Frontal cortex (tissue), 4 donors: ENCODE measurements around the gene AP3S1. TPM values are rescaled to one million over a fixed set of nuclear protein-coding genes. Genes with fewer than 3 reads are reported as not detected.
A peak's percentile ranks its signal among the peaks of the same experiment; 100 is the strongest.
"Not testable (repeated sequence)": the region's sequence is repeated elsewhere in the genome, so short reads cannot be mapped to it uniquely, and the experiment has no call there.

Experiments used
- DNase-seq, 2 donors: peaks; one replicate each; pipeline ENCODE4 v3.0.0; 2012; ENCODE audit warnings: low spot score in 2 of 2
- FAIRE-seq: peaks from 2 replicates; lab custom pipeline; 2012; peaks lifted over from hg19 to GRCh38; lab: Jason Lieb, UNC
- total RNA-seq: library from RNA; depleted of rRNA; stranded (reverse); fragments of >200 nt; gene quantifications from one replicate; pipeline ENCODE4 v1.2.3, GENCODE V29; 2014
- donor health status: control.
- donor health status: control.
- donor health status: control.

AP3S1 gene
- total RNA-seq, 1 donor from 2014 or later: 150 TPM

DNA sequence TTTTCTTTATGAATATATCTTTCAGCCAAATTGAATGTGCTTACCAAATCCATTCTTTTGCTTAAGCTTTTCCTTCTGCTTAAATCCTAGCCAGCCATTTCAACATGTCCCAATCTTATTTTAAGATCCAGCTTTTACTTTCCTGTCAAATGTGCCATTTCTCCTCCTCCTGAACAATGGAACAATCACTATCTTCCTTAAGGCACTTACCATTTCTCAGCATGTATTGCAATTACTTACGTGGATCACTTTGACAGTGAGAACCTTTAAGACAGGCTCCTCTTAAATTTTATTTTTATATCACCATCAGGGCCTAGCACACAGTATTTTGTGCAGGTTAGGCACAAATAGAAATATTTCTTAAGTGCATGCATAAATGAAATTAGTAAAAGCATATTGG, 20.9 kb upstream of the AP3S1 start:
- no peak for FAIRE-seq
- DNase-seq: no peak

DNA sequence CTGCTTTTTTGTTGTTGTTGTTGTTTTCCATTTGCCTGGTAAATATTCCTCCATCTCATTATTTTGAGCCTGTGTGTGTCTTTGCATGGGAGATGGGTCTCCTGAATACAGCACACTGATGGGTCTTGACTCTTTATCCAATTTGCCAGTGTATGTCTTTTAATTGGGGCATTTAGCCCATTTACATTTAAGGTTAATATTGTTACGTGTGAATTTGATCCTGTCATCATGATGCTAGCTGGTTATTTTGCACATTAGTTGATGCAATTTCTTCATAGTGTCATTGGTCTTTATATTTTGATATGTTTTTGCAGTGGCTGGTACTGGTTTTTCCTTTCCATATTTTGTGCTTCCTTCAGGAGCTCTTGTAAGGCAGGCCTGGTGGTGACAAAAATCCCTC, 16.8 kb upstream of the AP3S1 start:
- not testable (repeated sequence) for FAIRE-seq, DNase-seq

GRCh38 chr5:115825948-115826347, 15.8 kb upstream of the AP3S1 start:
- no peak for FAIRE-seq
- DNase-seq: no peak

GRCh38 chr5:115829913-115830312, 11.8 kb upstream of the AP3S1 start:
- FAIRE-seq: no peak
- DNase-seq: no peak

GRCh38 chr5:115831163-115831768, 10.5 kb upstream of the AP3S1 start:
- DNase-seq (peak in 1 of 2 donors; percentile 25), FAIRE-seq (peak; percentile 77)

DNA sequence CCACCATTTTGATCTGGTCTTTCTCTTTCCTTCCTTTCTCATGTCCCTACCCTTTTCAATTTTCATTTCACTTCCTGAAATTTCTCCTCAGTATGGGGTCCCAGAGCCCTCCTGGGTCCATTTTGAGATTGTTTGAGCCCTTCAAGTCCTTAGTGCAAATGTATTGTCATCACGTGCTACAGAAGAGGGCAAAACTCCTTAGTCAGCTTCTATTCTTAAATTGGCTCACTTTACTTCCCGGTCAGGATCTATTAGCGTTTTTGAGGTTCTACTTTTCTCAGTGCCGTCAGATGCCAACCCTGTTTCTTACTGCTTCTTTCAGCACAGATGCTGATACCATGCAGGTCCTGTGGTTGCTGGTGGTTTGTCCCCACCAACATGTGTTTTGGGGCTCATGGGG, 6.3 kb upstream of the AP3S1 start:
- no peak for FAIRE-seq

DNA sequence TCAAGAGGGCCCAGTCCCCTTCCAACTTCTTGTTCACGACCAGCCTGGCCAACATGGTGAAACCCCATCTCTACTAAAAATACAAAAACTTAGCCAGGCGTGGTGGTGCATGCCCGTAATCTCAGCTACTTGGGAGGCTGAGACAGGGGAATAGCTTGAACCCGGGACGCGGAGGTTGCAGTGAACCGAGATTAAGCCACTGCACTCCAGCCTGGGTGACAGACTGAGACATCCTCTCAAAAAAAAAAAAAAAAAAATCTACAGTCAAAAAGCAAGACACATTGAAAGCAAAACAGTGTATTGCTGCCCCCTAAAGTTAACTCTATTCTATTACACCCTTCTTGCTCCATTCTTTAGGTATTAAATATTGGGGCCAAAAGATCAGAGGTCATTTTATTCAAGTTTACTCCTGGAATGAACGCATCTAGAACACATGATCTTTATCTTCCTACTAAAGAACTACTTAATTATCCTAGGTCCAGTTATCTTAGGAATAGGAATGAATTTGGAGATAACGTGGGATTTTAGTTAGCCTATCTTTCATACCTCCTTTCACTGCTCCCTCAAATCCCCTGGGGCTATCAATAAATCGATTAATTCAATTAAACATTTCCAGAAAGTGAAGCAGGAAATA, 2.7 kb upstream of the AP3S1 start:
- peak in 1 of 2 donors; percentile 19 for DNase-seq
- no peak for FAIRE-seq

More for the DNA sequence above, 6.3 kb upstream of the AP3S1 start:
- DNase-seq: no peak

GRCh38 chr5:115840873-115841272, 862 bp upstream of the AP3S1 start:
- no peak for DNase-seq
- FAIRE-seq: no peak

- no peak for FAIRE-seq
- peak in 1 of 2 donors; percentile 48 for DNase-seq
These were observed 577 bp downstream of the AP3S1 start for GRCh38 chr5:115842089-115842935.

- no peak for FAIRE-seq
These were observed 1.2 kb downstream of the AP3S1 start for GRCh38 chr5:115842952-115843351.

GRCh38 chr5:115843444-115844130, 1.9 kb downstream of the AP3S1 start:
- no peak for DNase-seq
- no peak for FAIRE-seq

More at GRCh38 chr5:115842952-115843351, 1.2 kb downstream of the AP3S1 start:
- no peak for DNase-seq

- no peak for FAIRE-seq
These were observed 2.6 kb downstream of the AP3S1 start for GRCh38 chr5:115844321-115844817.

GRCh38 chr5:115847290-115847689, 5.6 kb downstream of the AP3S1 start:
- DNase-seq (no peak), FAIRE-seq (no peak)

More at GRCh38 chr5:115844321-115844817, 2.6 kb downstream of the AP3S1 start:
- DNase-seq: no peak

DNA sequence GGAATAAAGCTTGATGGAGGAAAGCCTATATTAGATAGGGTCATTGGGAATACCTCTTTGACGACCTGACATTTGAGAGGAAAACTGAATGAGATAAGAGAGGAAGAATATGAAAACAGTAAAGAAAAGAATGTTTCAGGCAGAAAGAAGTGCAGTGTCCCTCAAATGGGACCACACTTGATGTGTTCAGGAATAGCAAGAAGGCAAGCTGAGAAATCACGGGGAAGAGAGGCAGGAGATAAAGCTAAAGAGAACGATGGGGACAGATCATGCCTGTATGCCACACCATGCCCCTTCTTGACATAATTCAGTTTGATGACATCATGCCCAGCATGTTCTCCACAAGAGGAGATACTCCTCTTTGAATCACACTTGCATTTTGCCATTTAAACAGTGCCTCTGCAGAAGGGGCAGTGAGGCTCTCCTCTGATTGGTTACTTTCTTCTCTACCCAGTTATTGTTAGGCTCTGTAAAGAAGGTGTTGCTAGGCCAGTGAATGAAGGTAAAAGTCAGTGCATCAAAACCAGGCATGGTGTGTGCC, 7.6 kb downstream of the AP3S1 start:
- DNase-seq: no peak
- FAIRE-seq: no peak

DNA sequence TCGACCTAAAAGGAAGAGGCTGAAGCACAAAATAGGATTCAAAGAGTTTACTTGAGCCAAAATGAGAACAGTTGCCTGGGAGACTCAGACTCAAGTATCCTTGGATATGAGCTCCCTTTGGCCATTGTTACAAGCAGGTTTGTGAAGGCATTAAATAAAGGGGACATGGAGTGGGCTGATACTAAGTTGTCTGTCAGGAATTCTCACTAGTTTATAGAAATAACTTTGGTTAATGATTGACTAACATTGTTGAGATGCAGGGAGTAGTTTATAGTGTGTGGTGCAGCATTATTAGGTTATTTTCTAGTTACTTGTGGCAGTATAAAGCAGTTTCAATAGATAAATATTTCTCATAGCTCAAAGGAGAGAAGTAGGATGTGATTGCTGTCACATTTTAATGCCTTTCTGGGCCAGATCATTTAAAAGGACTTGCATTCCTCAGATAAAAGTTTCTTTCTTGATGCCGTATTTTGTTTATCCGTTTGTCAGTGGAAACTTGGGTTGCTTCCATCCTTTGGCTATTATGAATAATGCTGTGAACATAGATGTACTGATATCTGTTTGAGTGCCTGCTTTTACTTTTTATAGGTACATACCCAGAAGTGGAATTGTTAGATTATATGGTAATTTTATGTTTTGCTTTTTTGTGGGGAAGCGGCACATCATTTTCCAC, 9.1 kb downstream of the AP3S1 start:
- no peak for FAIRE-seq
- no peak for DNase-seq

DNA sequence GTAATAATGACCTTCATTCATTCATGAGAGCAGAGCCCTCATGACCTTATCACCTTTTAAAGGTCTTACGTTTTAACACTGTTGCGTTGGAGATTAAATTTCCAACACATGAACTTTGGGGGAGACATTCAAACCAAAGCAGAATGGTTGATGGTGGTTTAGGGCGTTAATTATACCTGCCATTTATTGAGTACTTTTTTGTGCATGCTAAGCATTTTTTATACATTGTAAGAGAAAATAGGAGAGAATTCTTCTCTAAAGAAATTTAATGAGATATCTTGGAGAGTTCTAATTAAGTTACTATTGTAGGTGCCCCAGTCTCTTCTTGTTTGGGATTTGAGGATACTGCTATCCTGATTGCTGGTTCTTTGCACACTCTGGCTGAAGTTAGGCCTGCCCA, 12.4 kb downstream of the AP3S1 start:
- DNase-seq: no peak
- no peak for FAIRE-seq

DNA sequence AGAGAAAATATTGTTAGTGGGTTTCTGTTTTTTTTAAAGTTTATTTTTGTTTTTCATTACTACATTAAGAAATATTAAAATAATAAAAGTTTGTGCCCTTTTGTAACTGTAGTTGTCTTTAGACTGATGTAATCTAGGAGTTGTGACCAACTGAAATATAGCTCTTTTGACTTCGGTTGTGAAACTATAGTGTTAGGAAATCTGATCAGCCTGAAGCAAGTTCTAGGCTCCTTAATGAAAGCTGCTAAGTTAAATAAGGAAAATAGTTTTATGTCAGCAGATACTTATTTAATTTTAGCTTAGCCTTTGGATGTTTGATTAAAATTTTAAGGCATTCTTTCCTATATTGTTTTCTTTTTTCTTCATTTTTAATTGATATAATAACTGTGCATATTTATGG, 14.2 kb downstream of the AP3S1 start:
- DNase-seq (no peak), FAIRE-seq (no peak)

DNA sequence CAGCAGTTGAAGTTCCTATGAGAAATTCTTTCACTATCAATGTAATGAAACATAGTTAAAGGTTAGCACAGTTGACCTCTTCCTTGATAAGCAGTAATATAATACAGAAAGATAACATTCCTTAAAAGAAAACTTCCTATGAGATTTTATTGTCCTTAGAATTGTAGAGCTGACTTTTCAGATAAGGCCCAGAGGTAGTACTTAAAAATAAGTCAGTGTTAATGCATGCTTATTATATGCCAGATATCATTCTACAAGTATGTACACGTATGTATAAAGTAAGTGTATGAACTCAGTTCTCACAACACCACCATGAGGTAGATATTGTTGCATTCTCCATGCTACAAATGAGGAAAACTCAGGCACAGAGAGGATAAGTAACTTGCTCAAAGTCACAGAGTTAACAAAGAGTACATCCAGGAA, 15.3 kb downstream of the AP3S1 start:
- DNase-seq (no peak), FAIRE-seq (no peak)

DNA sequence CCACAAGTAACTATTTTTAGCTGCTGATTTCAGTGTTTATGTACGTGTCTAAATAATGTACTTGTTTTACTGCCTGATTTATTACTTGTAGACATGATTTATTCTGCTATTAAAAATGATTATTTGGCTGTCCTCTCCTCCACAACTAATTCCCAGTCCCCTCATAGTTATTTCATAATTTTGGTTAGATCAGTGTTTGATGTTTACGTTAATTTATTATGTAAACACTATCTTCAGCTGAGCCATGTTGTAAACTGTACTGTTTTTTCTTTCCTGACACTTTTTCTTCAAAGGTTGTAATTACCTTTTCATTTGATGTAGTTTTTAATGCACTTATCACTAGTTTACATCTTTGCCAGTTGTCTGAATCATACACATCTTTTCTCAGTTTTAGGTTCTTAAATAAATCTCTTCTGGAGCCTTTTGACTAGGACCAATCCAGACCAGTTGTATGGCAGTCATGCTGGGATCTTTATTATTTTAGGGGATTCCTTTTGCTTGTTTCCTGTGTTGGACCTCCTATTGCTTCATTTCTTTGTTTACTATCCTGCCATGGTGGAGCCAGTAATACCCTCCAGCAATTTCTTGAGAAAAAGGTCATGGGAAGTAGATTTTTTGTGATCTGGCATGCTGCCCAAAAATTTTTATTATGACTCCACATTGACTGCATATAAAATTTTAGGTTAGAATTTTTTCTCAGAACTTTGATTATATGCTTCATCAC, 16.1 kb downstream of the AP3S1 start:
- FAIRE-seq (no peak), DNase-seq (no peak)
